Keratinocyte (primary cell): ENCODE results near the gene BATF3. TPM values are rescaled to one million over a fixed set of nuclear protein-coding genes. Genes with fewer than 3 reads are reported as not detected.
"Not testable (repeated sequence)": the region's sequence is repeated elsewhere in the genome, so short reads cannot be mapped to it uniquely, and the experiment has no call there.

ENCODE experiments used
- DNase-seq: peaks from one replicate; pipeline ENCODE4 v3.0.0-alpha.2; 2011; ENCODE audit warnings: low read depth, missing footprints, low spot score
- FAIRE-seq: peaks from 2 replicates; lab custom pipeline; 2011; peaks lifted over from hg19 to GRCh38; lab: Jason Lieb, UNC
- H2AFZ ChIP-seq: 2 replicates; pipeline ENCODE4 v1.6.0; 2012; ENCODE audit warnings: low read length, control low read depth, inconsistent platforms; ENCODE audit not compliant: control insufficient read depth
- H3K27ac ChIP-seq: 2 replicates; pipeline ENCODE4 v1.5.1; 2011; ENCODE audit warnings: low read length; ENCODE audit not compliant: control insufficient read depth, insufficient read depth
- H3K27me3 ChIP-seq: 3 replicates; pipeline ENCODE4 v1.6.0; 2011; ENCODE audit warnings: low read length; ENCODE audit not compliant: control insufficient read depth, insufficient read depth; ENCODE audit errors: extremely low read depth
- H3K36me3 ChIP-seq, 2 experiments: 2 replicates in 1 of 2; 3 replicates in 1 of 2; pipeline ENCODE4 v1.5.1; 2011; ENCODE audit warnings: low read length in 2 of 2, mild to moderate bottlenecking in 1 of 2; ENCODE audit not compliant: control insufficient read depth in 2 of 2, insufficient read depth in 2 of 2; ENCODE audit errors: extremely low read depth in 1 of 2
- H3K4me1 ChIP-seq: 3 replicates; pipeline ENCODE4 v1.5.1; 2011; ENCODE audit warnings: low read length; ENCODE audit not compliant: control insufficient read depth, insufficient read depth; ENCODE audit errors: extremely low read depth
- H3K4me2 ChIP-seq: 3 replicates; pipeline ENCODE4 v1.6.0; 2011; ENCODE audit warnings: low read depth, low read length; ENCODE audit not compliant: control insufficient read depth, insufficient read depth; ENCODE audit errors: extremely low read depth
- H3K4me3 ChIP-seq, 3 experiments: fragments of 200-600 bp in 1 of 3; sonication (generic) in 1 of 3; 2 replicates in 2 of 3; 3 replicates in 1 of 3; pipeline ENCODE4 v1.5.1; 2011 to 2016; ENCODE audit warnings: low read length in 3 of 3, mild to moderate bottlenecking in 3 of 3, control low read depth in 2 of 3, inconsistent platforms in 1 of 3, low read depth in 1 of 3, mixed read lengths in 1 of 3, mixed run types in 1 of 3, moderate library complexity in 1 of 3; ENCODE audit not compliant: control insufficient read depth in 2 of 3, insufficient read depth in 2 of 3; ENCODE audit errors: extremely low read depth in 1 of 3
- H3K79me2 ChIP-seq: 2 replicates; pipeline ENCODE4 v1.6.0; 2012; ENCODE audit warnings: low read length; ENCODE audit not compliant: control insufficient read depth, insufficient read depth
- H3K9ac ChIP-seq: 3 replicates; pipeline ENCODE4 v1.6.0; 2011; ENCODE audit warnings: low read length; ENCODE audit not compliant: control insufficient read depth, insufficient read depth; ENCODE audit errors: extremely low read depth
- H3K9me1 ChIP-seq: 3 replicates; pipeline ENCODE4 v1.6.0; 2011; ENCODE audit warnings: low read length; ENCODE audit not compliant: control insufficient read depth, insufficient read depth; ENCODE audit errors: extremely low read depth
- H3K9me3 ChIP-seq: 2 replicates; pipeline ENCODE4 v1.5.1; 2012; ENCODE audit warnings: low read depth, low read length; ENCODE audit not compliant: control insufficient read depth
- H4K20me1 ChIP-seq: 3 replicates; pipeline ENCODE4 v1.6.0; 2011; ENCODE audit warnings: low read length; ENCODE audit not compliant: control insufficient read depth, insufficient read depth; ENCODE audit errors: extremely low read depth
- CTCF ChIP-seq, 3 experiments: IDR thresholded peaks in 1 of 3; conservative IDR thresholded peaks in 1 of 3; optimal IDR thresholded peaks in 1 of 3; 2 replicates in 2 of 3; 3 replicates in 1 of 3; pipeline versions ENCODE3 to v1.5.1; 2011; ENCODE audit warnings: low read length in 3 of 3, mild to moderate bottlenecking in 3 of 3, moderate library complexity in 2 of 3, control low read depth in 1 of 3, inconsistent platforms in 1 of 3; ENCODE audit not compliant: insufficient read depth in 2 of 3; ENCODE audit errors: extremely low read depth in 1 of 3
- EZH2 ChIP-seq: IDR thresholded peaks from one replicate; pipeline ENCODE4 v1.6.1; 2012; ENCODE audit warnings: inconsistent platforms, mild to moderate bottlenecking, low read length, moderate library complexity
- dilution Hi-C: fragments of 300-500 bp; cut with MboI; formaldehyde crosslinking; loops from one replicate; pipeline ENCODE4 v1.7.0; 2020; ENCODE audit warnings: low sequenced_read_pairs; ENCODE audit not compliant: extremely low pct_ligation_motif_present
- polyA plus RNA-seq, 5 experiments: library from polyadenylated mRNA; depleted of rRNA in 3 of 5; stranded (reverse) in 3 of 5; stranded (forward) in 1 of 5; unstranded in 1 of 5; fragments of >200 nt; gene quantifications; 1 replicate in 1 of 5; 2 replicates in 3 of 5; 3 replicates in 1 of 5; pipeline versions ENCODE4 v1.2.1 to v1.2.3, GENCODE V29; 2011 to 2012; ENCODE audit warnings: missing spikeins in 2 of 5, low read depth in 1 of 5, low replicate concordance in 1 of 5

Gene BATF3
- polyA plus RNA-seq, 1 donor (not counting 4 experiments of a cell fraction or from before 2014, with no cell fraction given) = not detected

DNA sequence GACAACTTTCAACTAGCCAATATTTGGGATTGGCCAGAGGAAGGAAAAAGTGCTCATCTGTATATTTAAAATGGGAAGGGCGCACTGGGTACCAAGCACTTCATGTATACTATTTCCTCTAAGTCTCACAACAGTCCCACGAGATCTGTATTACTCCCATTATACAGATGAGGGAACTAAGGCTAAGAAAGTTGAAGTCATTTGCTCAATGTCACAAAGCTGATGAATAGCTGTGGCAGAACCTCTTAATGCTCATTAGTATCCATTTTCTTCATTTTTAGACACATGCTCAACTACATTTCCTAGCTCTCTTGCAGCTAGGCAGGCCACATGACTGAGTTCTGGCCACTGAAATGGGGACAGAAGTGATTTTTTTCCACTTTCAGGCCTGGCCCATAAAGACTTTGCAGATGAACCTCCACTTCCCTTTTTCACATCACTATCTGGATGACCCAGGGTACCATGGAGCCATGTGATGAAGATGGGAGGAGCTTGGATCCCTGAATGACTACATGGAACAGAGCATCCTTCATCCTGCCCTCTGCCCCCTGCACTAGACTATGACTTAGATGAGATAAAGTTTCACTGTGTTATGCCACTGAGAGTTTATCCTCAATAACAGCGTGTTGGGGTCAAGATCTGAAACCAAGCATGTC is 59.3 kb downstream of the BATF3 start:
- no peaks in the 10 kb centered on the region for H3K36me3 ChIP-seq
- no peaks in the 10 kb centered on the region for H3K9me3 ChIP-seq
- TF ChIP-seq CTCF (optimal IDR thresholded peaks at IDR 0.05 in 1 of 3, IDR thresholded peaks at IDR 0.05 in 1 of 3, conservative IDR thresholded peaks at IDR 0.05 in 1 of 3; ENCODE audit: extremely low read depth in 1 of 3, insufficient read depth in 2 of 3, low read length in 3 of 3) (no peak), EZH2 (no peak)
- dilution Hi-C loops = loop anchor here (10.0 kb wide), 1 partner anchor 144 kb away; no protein-coding TSS in a partner anchor
- H3K9me1 ChIP-seq = no peaks in the 10 kb centered on the region
- no peak overlapping the region for H2AFZ ChIP-seq
- H3K4me2 ChIP-seq = no peak overlapping the region
- H3K27ac ChIP-seq = no peak overlapping the region
- peaks cover 35% of the 10 kb centered on the region for H3K27me3 ChIP-seq
- no peaks in the 10 kb centered on the region for H4K20me1 ChIP-seq
- peaks cover 11% of the 10 kb centered on the region for H3K4me1 ChIP-seq
- FAIRE-seq (no peak), DNase-seq (no peak)
- H3K79me2 ChIP-seq = no peaks in the 10 kb centered on the region
- no peak overlapping the region for H3K4me3 ChIP-seq
- no peak overlapping the region for H3K9ac ChIP-seq

- FAIRE-seq, H3K9me3 ChIP-seq: not testable (repeated sequence)
Measured at GRCh38 chr1:212639524-212639923, 60.1 kb downstream of the BATF3 start.

More at GRCh38 chr1:212639524-212639923, 60.1 kb downstream of the BATF3 start:
- H3K4me3 ChIP-seq, H3K36me3 ChIP-seq, H4K20me1 ChIP-seq, H3K79me2 ChIP-seq, H3K9ac ChIP-seq, H3K27ac ChIP-seq, dilution Hi-C loops, DNase-seq, H3K4me2 ChIP-seq, H2AFZ ChIP-seq, H3K9me1 ChIP-seq: not testable (repeated sequence)
- Histone ChIP-seq H3K4me1 (peaks cover 11% of the 10 kb centered on the region), H3K27me3 (peaks cover 27% of the 10 kb centered on the region)
